Esophagus muscularis mucosa (tissue), 4 donors: ENCODE data around the gene MYO15B. TPM values are rescaled to one million over a fixed set of nuclear protein-coding genes. Genes with fewer than 3 reads are reported as not detected.
"Not testable (repeated sequence)": the region's sequence is repeated elsewhere in the genome, so short reads cannot be mapped to it uniquely, and the experiment has no call there.

ENCODE experiments used
- DNase-seq: peaks from one replicate; pipeline ENCODE4 v3.0.0-alpha.2; 2017; ENCODE audit errors: extremely low spot score
- H3K27ac ChIP-seq, 4 donors: fragments of 200-600 bp; sonication (generic); replicated peaks in 1 of 4; 1 replicate in 3 of 4; 2 replicates in 1 of 4; pipeline ENCODE4 v1.5.1; 2016 to 2019; ENCODE audit warnings: mild to moderate bottlenecking in 1 of 4
- H3K27me3 ChIP-seq, 4 donors: fragments of 200-600 bp; sonication (generic); one replicate each; pipeline versions ENCODE4 v1.5.1 to v1.6.0; 2016 to 2019
- H3K36me3 ChIP-seq, 4 donors: fragments of 200-600 bp; sonication (generic); one replicate each; pipeline ENCODE4 v1.5.1; 2016 to 2019
- H3K4me1 ChIP-seq, 4 donors: fragments of 200-600 bp; sonication (generic); one replicate each; pipeline ENCODE4 v1.5.1; 2016 to 2019
- H3K4me3 ChIP-seq, 4 donors: fragments of 200-600 bp; sonication (generic); 1 replicate in 2 of 4; 2 replicates in 2 of 4; pipeline ENCODE4 v1.5.1; 2016 to 2019; ENCODE audit warnings: mild to moderate bottlenecking in 4 of 4, moderate library complexity in 1 of 4
- H3K9me3 ChIP-seq, 4 donors: fragments of 200-600 bp; sonication (generic); 1 replicate in 3 of 4; 2 replicates in 1 of 4; pipeline ENCODE4 v1.5.1; 2016 to 2019
- EP300 ChIP-seq: sonication (generic); formaldehyde crosslinking; IDR thresholded peaks from one replicate; pipeline ENCODE4 v1.6.1; 2017; ENCODE audit warnings: antibody characterized with exemption
- POLR2A ChIP-seq: fragments of 450-650 bp; IDR thresholded peaks from one replicate; pipeline ENCODE4 v1.6.1; 2017; ENCODE audit warnings: antibody characterized with exemption, moderate library complexity, mild to moderate bottlenecking, low read depth
- POLR2AphosphoS5 ChIP-seq, 2 donors: sonication (generic); formaldehyde crosslinking; IDR thresholded peaks; one replicate each; pipeline ENCODE4 v1.6.1; 2017; ENCODE audit warnings: antibody characterized with exemption in 2 of 2
- WGBS: methylation state at CpG from one replicate; pipeline ENCODE4 v1.1.5; 2018; 5-methylcytosine and 5-hydroxymethylcytosine counted together
- intact Hi-C: fragments of 100-400 bp; cut with DNase I; formaldehyde crosslinking; loops from one replicate; pipeline ENCODE4 v1.15.1; 2023
- total RNA-seq, 4 donors: library from RNA; depleted of rRNA; stranded (reverse); fragments of >200 nt; gene quantifications; one replicate each; pipeline versions ENCODE4 v1.1.0 to v1.2.1, GENCODE V29; 2016
- TF ChIP-seq, protein P1 (sequence below), 3 experiments: fragments of 200-600 bp in 2 of 3; fragments of 450-650 bp in 1 of 3; sonication (generic) in 2 of 3; IDR thresholded peaks; one replicate each; pipeline ENCODE4 v1.5.1; 2017 to 2019; ENCODE audit warnings: antibody characterized with exemption in 3 of 3, mild to moderate bottlenecking in 2 of 3, moderate library complexity in 1 of 3

MYO15B gene
- total RNA-seq, 4 donors from 2014 or later = 34.5 to 61.9 (median 43.4) TPM

DNA sequence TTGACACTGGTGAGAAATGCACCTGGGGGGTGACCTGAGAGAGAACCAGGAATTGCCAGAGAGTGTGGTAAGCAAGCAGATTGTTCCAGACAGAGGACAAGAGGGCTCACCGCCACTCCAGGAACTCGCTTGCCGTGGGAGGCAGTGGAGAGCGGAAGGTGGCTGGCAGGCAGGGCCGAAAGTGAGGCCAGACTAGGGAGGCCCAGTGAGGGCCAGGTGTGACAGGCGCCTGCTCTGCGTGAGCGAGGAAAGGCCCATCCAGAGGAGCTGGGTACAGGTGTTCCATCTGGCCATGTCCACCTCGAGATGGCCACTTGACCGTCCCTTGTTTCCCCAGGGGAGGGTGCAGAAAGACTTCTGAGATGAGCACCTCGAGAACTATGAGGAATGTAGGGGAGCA, 11.9 kb upstream of the MYO15B start:
- Histone ChIP-seq H3K4me1 (peaks cover 0 to 6% (median 4%) of the 10 kb centered on the region in 4 donors), H3K36me3 (no peaks in the 10 kb centered on the region), H3K27ac (no peak overlapping the region), H3K27me3 (no peaks in the 10 kb centered on the region), H3K4me3 (no peak overlapping the region), H3K9me3 (no peaks in the 10 kb centered on the region)
- intact Hi-C loops = no loop called here
- no peak for DNase-seq
- TF ChIP-seq, protein P1, sequence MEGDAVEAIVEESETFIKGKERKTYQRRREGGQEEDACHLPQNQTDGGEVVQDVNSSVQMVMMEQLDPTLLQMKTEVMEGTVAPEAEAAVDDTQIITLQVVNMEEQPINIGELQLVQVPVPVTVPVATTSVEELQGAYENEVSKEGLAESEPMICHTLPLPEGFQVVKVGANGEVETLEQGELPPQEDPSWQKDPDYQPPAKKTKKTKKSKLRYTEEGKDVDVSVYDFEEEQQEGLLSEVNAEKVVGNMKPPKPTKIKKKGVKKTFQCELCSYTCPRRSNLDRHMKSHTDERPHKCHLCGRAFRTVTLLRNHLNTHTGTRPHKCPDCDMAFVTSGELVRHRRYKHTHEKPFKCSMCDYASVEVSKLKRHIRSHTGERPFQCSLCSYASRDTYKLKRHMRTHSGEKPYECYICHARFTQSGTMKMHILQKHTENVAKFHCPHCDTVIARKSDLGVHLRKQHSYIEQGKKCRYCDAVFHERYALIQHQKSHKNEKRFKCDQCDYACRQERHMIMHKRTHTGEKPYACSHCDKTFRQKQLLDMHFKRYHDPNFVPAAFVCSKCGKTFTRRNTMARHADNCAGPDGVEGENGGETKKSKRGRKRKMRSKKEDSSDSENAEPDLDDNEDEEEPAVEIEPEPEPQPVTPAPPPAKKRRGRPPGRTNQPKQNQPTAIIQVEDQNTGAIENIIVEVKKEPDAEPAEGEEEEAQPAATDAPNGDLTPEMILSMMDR (IDR thresholded peaks at IDR 0.05) = no peak
- TF ChIP-seq POLR2A (no peak), EP300 (no peak), POLR2AphosphoS5 (IDR thresholded peaks at IDR 0.05) (no peak)
- WGBS = 96% methylated on average over 8 of the region's 11 CpGs

DNA sequence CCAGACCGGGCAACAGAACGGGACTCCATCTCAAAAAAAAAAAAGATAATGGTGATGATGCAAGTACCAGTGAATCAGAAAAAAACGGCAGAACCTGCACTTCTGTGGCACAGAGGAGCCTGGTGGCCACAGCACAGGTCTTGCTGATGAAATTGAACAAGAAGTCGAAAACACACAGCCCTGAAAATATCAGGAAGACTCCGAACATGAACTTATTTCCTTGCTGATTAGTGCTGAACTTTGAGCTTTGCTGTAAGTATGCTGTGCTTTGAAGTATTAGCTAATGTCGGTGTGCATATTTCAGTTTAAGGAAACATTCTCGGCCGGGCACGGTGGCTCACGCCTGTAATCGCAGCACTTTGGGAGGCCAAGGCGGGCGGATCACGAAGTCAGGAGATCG, 10.9 kb upstream of the MYO15B start:
- DNase-seq = no peak
- H3K4me3 ChIP-seq = no peak overlapping the region
- TF ChIP-seq POLR2AphosphoS5 (IDR thresholded peaks at IDR 0.05) (no peak), POLR2A (no peak), EP300 (no peak)
- TF ChIP-seq, protein P1 (IDR thresholded peaks at IDR 0.05) = no peak
- H3K9me3 ChIP-seq = no peaks in the 10 kb centered on the region
- WGBS = 93% methylated on average over 15 of the region's 15 CpGs
- no peak overlapping the region for H3K27ac ChIP-seq
- intact Hi-C loops = no loop called here
- H3K36me3 ChIP-seq = no peaks in the 10 kb centered on the region
- H3K4me1 ChIP-seq = peaks cover 0 to 6% (median 4%) of the 10 kb centered on the region in 4 donors
- H3K27me3 ChIP-seq = no peaks in the 10 kb centered on the region

DNA sequence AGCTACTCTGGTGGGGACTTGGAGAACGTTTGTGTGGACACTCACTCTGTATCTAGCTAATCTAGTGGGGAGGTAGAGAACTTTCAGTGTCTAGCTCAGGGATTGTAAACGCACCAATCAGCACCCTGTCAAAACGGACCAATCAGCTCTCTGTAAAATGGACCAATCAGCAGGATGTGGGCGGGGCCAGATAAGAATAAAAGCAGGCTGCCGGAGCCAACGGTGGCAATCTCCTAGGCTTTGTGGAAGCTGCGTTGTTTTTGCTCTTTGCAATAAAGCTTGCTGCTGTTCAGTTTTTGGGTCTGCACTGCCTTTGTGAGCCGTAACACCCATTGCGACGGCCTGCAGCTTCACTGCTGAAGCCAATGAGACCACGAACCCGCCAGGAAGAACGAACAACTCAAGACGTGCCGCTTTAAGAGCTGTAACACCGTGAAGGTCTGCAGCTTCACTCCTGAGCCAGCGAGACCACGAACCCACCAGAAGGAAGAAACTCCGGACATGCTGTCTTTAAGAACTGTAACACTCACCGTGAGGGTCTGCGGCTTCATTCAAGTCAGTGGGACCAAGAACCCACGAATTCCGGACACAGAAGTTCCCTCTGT, 6.4 kb upstream of the MYO15B start:
- not testable (repeated sequence) for H3K4me3 ChIP-seq, H3K9me3 ChIP-seq, H3K27me3 ChIP-seq, H3K36me3 ChIP-seq, DNase-seq, H3K27ac ChIP-seq, H3K4me1 ChIP-seq
- intact Hi-C loops = loop anchor here (10.0 kb wide), 1 partner anchor 256 kb away; no protein-coding TSS in a partner anchor
- TF ChIP-seq POLR2AphosphoS5 (IDR thresholded peaks at IDR 0.05) = peak in 1 of 2 donors; percentile 36
- WGBS = 83% methylated on average over 22 of the region's 23 CpGs

DNA sequence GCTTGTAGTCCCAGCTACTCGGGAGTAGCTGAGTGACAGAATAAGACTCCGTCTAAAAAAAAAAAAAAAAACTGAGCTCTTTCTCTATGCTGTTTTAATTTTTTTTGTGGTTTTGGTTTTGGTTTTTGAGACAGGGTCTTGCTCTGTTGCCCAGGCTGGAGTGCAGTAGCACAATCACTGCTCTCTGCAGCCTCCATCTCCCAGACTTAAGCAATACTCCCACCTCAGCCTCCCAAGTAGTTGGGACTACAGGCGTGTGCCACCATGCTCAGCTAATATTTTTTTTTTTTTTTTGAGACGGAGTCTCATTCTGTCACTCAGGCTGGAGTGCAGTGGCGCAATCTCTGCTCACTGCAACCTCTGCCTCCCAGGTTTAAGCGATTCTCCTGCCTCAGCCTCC, 4.4 kb upstream of the MYO15B start:
- DNase-seq = not testable (repeated sequence)
- intact Hi-C loops = loop anchor here (10.0 kb wide), 1 partner anchor 258 kb away; no protein-coding TSS in a partner anchor

DNA sequence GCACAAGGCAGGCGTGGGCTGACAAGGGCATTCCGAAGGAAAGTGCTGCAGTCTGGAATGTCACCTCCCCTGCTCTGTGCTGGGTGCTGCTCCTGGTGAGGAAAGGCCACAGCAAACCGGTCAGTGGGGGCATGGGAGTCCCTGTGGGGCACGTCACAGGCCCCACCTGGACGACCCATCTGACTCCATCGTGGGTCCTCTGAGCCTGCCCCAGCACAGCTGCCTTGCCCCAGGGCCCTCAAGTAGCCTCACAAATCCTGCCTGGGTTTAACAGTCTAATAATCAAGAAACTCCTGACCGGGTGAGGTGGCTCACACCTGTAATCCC, 2.8 kb upstream of the MYO15B start:
- peaks cover 12 to 27% (median 25%) of the 10 kb centered on the region in 4 donors for H3K4me1 ChIP-seq
- intact Hi-C loops = loop anchor here (5.0 to 10.0 kb wide), 2 partner anchors 47 to 260 kb away; partner anchors contain the start of gene SMIM5
- H3K27me3 ChIP-seq = peaks cover 0 to 11% (median 5%) of the 10 kb centered on the region in 4 donors
- no peak overlapping the region for H3K27ac ChIP-seq
- 100% methylated on average over 2 of the region's 7 CpGs for WGBS
- no peak for DNase-seq
- no peaks in the 10 kb centered on the region for H3K36me3 ChIP-seq
- no peaks in the 10 kb centered on the region for H3K9me3 ChIP-seq
- TF ChIP-seq EP300 = no peak
- H3K4me3 ChIP-seq = no peak overlapping the region

More for the DNA sequence above, 4.4 kb upstream of the MYO15B start:
- not testable (repeated sequence) for H3K4me3 ChIP-seq, H3K27ac ChIP-seq, H3K36me3 ChIP-seq, H3K9me3 ChIP-seq, H3K27me3 ChIP-seq
- peaks cover 12 to 17% (median 14%) of the 10 kb centered on the region in 4 donors for H3K4me1 ChIP-seq
- 85% methylated on average over 6 of the region's 6 CpGs for WGBS

DNA sequence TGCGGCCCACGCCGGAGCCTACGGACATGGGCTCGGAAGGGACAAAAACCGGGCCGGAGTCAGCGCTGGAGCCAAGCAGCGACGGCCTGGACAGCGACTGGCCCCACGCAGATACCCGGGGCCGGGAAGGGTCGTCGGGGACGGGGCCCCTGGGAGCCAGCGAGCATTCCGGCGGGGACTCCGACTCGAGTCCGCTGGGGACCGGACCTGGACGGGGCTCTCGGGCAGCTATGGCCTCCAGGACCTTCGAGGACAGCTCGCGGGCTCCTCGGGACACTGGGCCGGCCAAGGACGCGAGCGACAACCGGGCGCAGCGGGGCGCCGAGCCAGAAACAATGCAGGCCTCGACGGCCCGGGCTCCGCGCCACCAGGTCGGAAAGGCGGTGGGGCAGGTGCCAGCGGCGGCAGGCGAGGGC, 1.0 kb downstream of the MYO15B start:
- Histone ChIP-seq H3K4me3 (peak overlapping the region; percentile 62 to 79 (median 68)), H3K36me3 (peaks cover 0 to 8% (median 0%) of the 10 kb centered on the region in 4 donors), H3K9me3 (no peaks in the 10 kb centered on the region), H3K27ac (peak overlapping the region; percentile 86 to 95 (median 90)), H3K27me3 (peaks cover 0 to 11% (median 5%) of the 10 kb centered on the region in 4 donors), H3K4me1 (peaks cover 15 to 37% (median 34%) of the 10 kb centered on the region in 4 donors)
- 24% methylated on average over 5 of the region's 49 CpGs for WGBS
- intact Hi-C loops = loop anchor here (2.0 to 10.0 kb wide), 3 partner anchors 44 to 264 kb away; partner anchors contain the start of gene SMIM5
- TF ChIP-seq EP300 (no peak), POLR2AphosphoS5 (IDR thresholded peaks at IDR 0.05) (no peak), POLR2A (no peak)
- DNase-seq = no peak
